GM12878 (cell line): ENCODE measurements around the gene DCBLD1. TPM values are rescaled to one million over a fixed set of nuclear protein-coding genes. Genes with fewer than 3 reads are reported as not detected.

Source experiments
- ATAC-seq: fragments of 200-7000 bp; cut with Tn5 transposase; 3 replicates; pipeline ENCODE4 v1.9.1; 2020; ENCODE audit warnings: mild to moderate bottlenecking, moderate library complexity
- BruUV-seq: library from RNA; stranded (reverse); fragments of 400-500 nt; replicated peaks from 2 replicates; lab custom pipeline; 2021; lab: Mats Ljungman, UMichigan
- CTCF ChIA-PET: fragments of 300-600 bp; sonication (Branson Sonifier 250); formaldehyde crosslinking; extraction: SDS; loops from one replicate; lab custom pipeline; 2021; ENCODE audit warnings: inconsistent platforms; lab: Yijun Ruan, JAX
- POLR2A ChIA-PET: fragments of 350-600 bp; formaldehyde crosslinking; extraction: SDS; loops from one replicate; lab custom pipeline; 2021; ENCODE audit warnings: inconsistent platforms; lab: Charles Lee
- RAD21 ChIA-PET: fragments of 300-600 bp; sonication (Branson Sonifier 250); formaldehyde crosslinking; loops from one replicate; lab custom pipeline; 2023; ENCODE audit warnings: antibody characterized with exemption; ENCODE audit not compliant: unreplicated experiment; lab: Charles Lee
- SMC1A ChIA-PET: fragments of 300-600 bp; sonication (Branson Sonifier 250); formaldehyde crosslinking; loops from one replicate; lab custom pipeline; 2023; ENCODE audit not compliant: unreplicated experiment, uncharacterized antibody; lab: Charles Lee
- DNase-seq: peaks from one replicate; pipeline ENCODE4 v3.0.0-alpha.2; 2011; ENCODE audit warnings: low read depth, low spot score
- FAIRE-seq: peaks from 3 replicates; lab custom pipeline; 2011; peaks lifted over from hg19 to GRCh38; lab: Jason Lieb, UNC
- H2AFZ ChIP-seq: 2 replicates; pipeline ENCODE4 v1.6.0; 2011; ENCODE audit warnings: low read depth, low read length, control low read depth; ENCODE audit not compliant: control insufficient read depth
- H3K27ac ChIP-seq: 2 replicates; pipeline ENCODE4 v1.5.1; 2011; ENCODE audit warnings: control low read depth; ENCODE audit not compliant: control insufficient read depth, insufficient read depth
- H3K27me3 ChIP-seq, 2 experiments: replicated peaks in 1 of 2; 2 replicates each; pipeline versions ENCODE4 v1.6.0 to v1.6.1; 2011; ENCODE audit warnings: low read length in 1 of 2; ENCODE audit not compliant: control insufficient read depth in 2 of 2, insufficient read depth in 2 of 2
- H3K36me3 ChIP-seq, 2 experiments: 2 replicates each; pipeline ENCODE4 v1.5.1; 2011; ENCODE audit warnings: low read length in 1 of 2; ENCODE audit not compliant: control insufficient read depth in 2 of 2, insufficient read depth in 2 of 2
- H3K4me1 ChIP-seq: 2 replicates; pipeline ENCODE4 v1.6.1; 2011; ENCODE audit warnings: mild to moderate bottlenecking, low read length, moderate library complexity, mixed read lengths; ENCODE audit not compliant: control insufficient read depth, insufficient read depth
- H3K4me2 ChIP-seq: 2 replicates; pipeline ENCODE4 v1.6.0; 2011; ENCODE audit warnings: control low read depth; ENCODE audit not compliant: control insufficient read depth, insufficient read depth
- H3K4me3 ChIP-seq: fragments of 200-600 bp; sonication (generic); 2 replicates; pipeline ENCODE4 v1.5.1; 2016
- H3K79me2 ChIP-seq: 2 replicates; pipeline ENCODE4 v1.6.0; 2011; ENCODE audit warnings: low read length; ENCODE audit not compliant: control insufficient read depth, insufficient read depth
- H3K9ac ChIP-seq: 2 replicates; pipeline ENCODE4 v1.8.0; 2011; ENCODE audit warnings: low read length, control low read depth, mixed read lengths; ENCODE audit not compliant: control insufficient read depth, insufficient read depth
- H3K9me3 ChIP-seq: replicated peaks from 3 replicates; pipeline ENCODE4 v1.5.1; 2011; ENCODE audit warnings: mild to moderate bottlenecking, low read length; ENCODE audit not compliant: control insufficient read depth, insufficient read depth
- H4K20me1 ChIP-seq: 2 replicates; pipeline ENCODE4 v1.6.0; 2011; ENCODE audit not compliant: control insufficient read depth, insufficient read depth
- ATF7 ChIP-seq: fragments of 450-650 bp; IDR thresholded peaks from 2 replicates; pipeline ENCODE4 v1.6.1; 2016; ENCODE audit warnings: low read depth, mild to moderate bottlenecking
- KDM1A ChIP-seq: fragments of 200-600 bp; sonication (generic); IDR thresholded peaks from 2 replicates; pipeline ENCODE4 v1.6.1; 2016; ENCODE audit warnings: borderline replicate concordance
- KLF5 ChIP-seq: fragments of 450-650 bp; IDR thresholded peaks from 2 replicates; pipeline ENCODE4 v1.6.1; 2014; ENCODE audit warnings: mild to moderate bottlenecking; ENCODE audit not compliant: partially characterized antibody
- NFYB ChIP-seq: IDR thresholded peaks from 2 replicates; pipeline ENCODE4 v1.6.1; 2011; ENCODE audit warnings: low read depth, mild to moderate bottlenecking, low read length, improper control_type of control experiment, moderate library complexity; ENCODE audit not compliant: insufficient read depth
- NR2C1 ChIP-seq: fragments of 450-650 bp; IDR thresholded peaks from 2 replicates; pipeline ENCODE4 v1.6.1; 2017; ENCODE audit warnings: antibody characterized with exemption, mild to moderate bottlenecking, moderate library complexity
- SKIL ChIP-seq: fragments of 450-650 bp; IDR thresholded peaks from 2 replicates; pipeline ENCODE4 v1.6.1; 2017; ENCODE audit warnings: mild to moderate bottlenecking, low read depth, inconsistent platforms; ENCODE audit not compliant: poor library complexity, severe bottlenecking
- TARDBP ChIP-seq: IDR thresholded peaks from 2 replicates; pipeline ENCODE4 v1.6.1; 2016; ENCODE audit warnings: borderline replicate concordance
- WGBS: methylation state at CpG from one replicate; pipeline ENCODE4 v1.1.6; 2016; ENCODE audit warnings: low lambda C conversion rate; ENCODE audit not compliant: insufficient replicate concordance, insufficient coverage; ENCODE audit errors: missing lambda C conversion rate; 5-methylcytosine and 5-hydroxymethylcytosine counted together
- in situ Hi-C: fragments of 300-500 bp; cut with MboI; formaldehyde crosslinking; loops from 9 replicates; pipeline ENCODE4 v1.14.3; 2018; ENCODE audit warnings: mixed read lengths
- intact Hi-C: fragments of 100-400 bp; cut with micrococcal nuclease; formaldehyde crosslinking; loops from one replicate; pipeline ENCODE4 v1.14.2; 2022; ENCODE audit not compliant: unreplicated experiment
- polyA plus RNA-seq, 11 experiments: library from polyadenylated mRNA; depleted of rRNA in 4 of 11; unstranded in 6 of 11; stranded (reverse) in 5 of 11; fragments of >200 nt; fragmentation: Nextera tagmentation in 4 of 11; fragmentation: Illumina TruSeq in 1 of 11; extraction: Ambion mirVana in 4 of 11; extraction: Trizol in 1 of 11; gene quantifications; 1 replicate in 1 of 11; 2 replicates in 10 of 11; pipeline versions ENCODE4 v1.2.1 to v1.2.3, GENCODE V29; 2011 to 2016; ENCODE audit warnings: inconsistent platforms in 2 of 11, missing spikeins in 2 of 11, low read depth in 1 of 11
- total RNA-seq, 4 experiments: library from RNA; depleted of rRNA in 3 of 4; stranded (reverse); fragments of >200 nt in 3 of 4; fragmentation: Illumina TruSeq in 1 of 4; extraction: Trizol in 1 of 4; gene quantifications; 2 replicates each; pipeline versions ENCODE4 v1.2.1 to v1.2.3, GENCODE V29; 2013 to 2021
- TF ChIP-seq, protein P1 (sequence below): IDR thresholded peaks from 2 replicates; pipeline ENCODE4 v1.6.1; 2012; ENCODE audit warnings: mild to moderate bottlenecking, low read depth, low read length

The DCBLD1 gene
- total and polyA plus RNA-seq, 10 of the 15 experiments (the other 5 are each of a cell fraction or from before 2014, with no cell fraction given), result 0.92 to 9.2 (median 8.3) TPM

GRCh38 chr6:117533775-117534174 is 51.3 kb downstream of the DCBLD1 start:
- H3K79me2 ChIP-seq, result no peaks in the 10 kb centered on the region
- no peak overlapping the region for H3K4me3 ChIP-seq
- H3K27ac ChIP-seq, result no peak overlapping the region
- TF ChIP-seq KDM1A (no peak), KLF5 (no peak), ATF7 (no peak), SKIL (no peak), TARDBP (no peak), NR2C1 (no peak), NFYB (no peak)
- TF ChIP-seq, protein P1, sequence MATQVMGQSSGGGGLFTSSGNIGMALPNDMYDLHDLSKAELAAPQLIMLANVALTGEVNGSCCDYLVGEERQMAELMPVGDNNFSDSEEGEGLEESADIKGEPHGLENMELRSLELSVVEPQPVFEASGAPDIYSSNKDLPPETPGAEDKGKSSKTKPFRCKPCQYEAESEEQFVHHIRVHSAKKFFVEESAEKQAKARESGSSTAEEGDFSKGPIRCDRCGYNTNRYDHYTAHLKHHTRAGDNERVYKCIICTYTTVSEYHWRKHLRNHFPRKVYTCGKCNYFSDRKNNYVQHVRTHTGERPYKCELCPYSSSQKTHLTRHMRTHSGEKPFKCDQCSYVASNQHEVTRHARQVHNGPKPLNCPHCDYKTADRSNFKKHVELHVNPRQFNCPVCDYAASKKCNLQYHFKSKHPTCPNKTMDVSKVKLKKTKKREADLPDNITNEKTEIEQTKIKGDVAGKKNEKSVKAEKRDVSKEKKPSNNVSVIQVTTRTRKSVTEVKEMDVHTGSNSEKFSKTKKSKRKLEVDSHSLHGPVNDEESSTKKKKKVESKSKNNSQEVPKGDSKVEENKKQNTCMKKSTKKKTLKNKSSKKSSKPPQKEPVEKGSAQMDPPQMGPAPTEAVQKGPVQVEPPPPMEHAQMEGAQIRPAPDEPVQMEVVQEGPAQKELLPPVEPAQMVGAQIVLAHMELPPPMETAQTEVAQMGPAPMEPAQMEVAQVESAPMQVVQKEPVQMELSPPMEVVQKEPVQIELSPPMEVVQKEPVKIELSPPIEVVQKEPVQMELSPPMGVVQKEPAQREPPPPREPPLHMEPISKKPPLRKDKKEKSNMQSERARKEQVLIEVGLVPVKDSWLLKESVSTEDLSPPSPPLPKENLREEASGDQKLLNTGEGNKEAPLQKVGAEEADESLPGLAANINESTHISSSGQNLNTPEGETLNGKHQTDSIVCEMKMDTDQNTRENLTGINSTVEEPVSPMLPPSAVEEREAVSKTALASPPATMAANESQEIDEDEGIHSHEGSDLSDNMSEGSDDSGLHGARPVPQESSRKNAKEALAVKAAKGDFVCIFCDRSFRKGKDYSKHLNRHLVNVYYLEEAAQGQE, result no peak
- ChIA-PET RAD21 (no interaction called here), POLR2A (interaction anchor here (0.5 kb wide), 1 partner anchor 799 kb away, joined by 4 read pairs; no protein-coding TSS in a partner anchor), CTCF (no interaction called here), SMC1A (no interaction called here)
- no peaks in the 10 kb centered on the region for H4K20me1 ChIP-seq
- H3K9me3 ChIP-seq, result no peaks in the 10 kb centered on the region
- DNase-seq (no peak), FAIRE-seq (no peak), ATAC-seq (no peak)
- BruUV-seq, result no TSS peak
- no peaks in the 10 kb centered on the region for H3K4me1 ChIP-seq
- no peak overlapping the region for H2AFZ ChIP-seq
- H3K4me2 ChIP-seq, result no peak overlapping the region
- no peaks in the 10 kb centered on the region for H3K27me3 ChIP-seq
- whole genome bisulfite sequencing, result 53% methylated on average over 4 of the region's 4 CpGs
- intact Hi-C loops, result no loop called here
- no peaks in the 10 kb centered on the region for H3K36me3 ChIP-seq
- in situ Hi-C loops, result no loop called here
- no peak overlapping the region for H3K9ac ChIP-seq
